Amygdala (tissue), 56 donors: Measurements from ENCODE around the gene TIRAP.

Source experiments
- DNase-seq, 56 donors: peaks; one replicate each; lab custom pipeline; 2025; lab: John Stamatoyannopoulos, UW

The TIRAP gene

DNA sequence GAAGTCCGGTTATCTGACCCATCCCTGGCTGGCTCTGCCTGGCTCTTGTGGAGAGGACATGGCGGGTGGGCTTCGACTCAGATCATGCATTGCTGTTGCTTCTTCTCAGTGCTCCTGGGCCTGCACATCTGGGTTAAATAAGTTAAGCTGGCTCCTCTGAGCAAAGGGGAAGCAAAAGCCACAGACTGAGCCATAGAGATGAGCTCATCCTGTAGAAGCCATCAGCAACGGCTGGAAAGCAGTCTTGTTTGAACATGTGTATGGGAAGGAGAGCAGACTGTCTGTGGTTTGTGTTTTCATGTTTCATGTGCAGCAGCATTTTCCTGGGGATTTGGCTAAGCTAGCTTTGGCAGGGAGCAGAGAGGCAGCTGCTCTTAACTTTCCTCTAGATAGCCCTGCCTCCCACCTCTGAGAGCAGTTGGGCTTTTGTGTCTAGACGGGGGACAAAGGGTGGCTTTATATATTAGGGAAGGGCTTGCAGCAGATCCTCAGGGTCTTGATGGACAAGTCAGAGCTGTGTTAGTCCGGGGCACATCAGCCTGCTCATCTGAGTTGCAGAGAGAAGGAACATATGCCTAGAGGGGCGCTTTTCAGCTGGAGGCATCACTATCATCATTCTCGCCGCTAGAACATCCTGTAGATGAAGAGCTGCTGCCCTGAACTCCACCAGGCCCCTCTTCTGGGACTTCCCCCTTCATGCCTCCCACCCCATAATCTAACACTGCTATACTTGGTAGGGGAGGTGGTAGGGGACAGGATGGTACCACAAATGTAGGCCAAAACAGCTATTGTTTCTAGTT, 35.9 kb downstream of the TIRAP start:
- DNase-seq: peak in 6 of 56 donors; percentile 11 to 41 (median 27)

DNA sequence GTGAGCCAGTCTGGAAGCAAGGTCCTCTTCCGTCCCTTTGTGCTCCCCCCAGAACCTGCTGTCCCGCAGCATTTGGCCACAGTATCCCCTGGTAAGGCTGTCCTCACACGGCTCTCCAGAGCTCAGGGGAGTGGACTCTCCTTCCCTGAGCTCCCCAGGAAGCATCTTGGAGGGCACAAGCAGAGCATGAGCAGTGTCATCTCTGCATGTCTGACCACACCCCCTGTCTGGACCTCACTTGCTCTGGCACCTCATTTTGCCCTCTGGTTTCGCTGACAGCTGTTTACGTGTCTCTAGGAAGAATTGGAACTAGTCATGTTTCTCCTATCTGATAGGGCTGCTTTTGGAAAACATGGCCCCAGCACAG, 36.5 kb downstream of the TIRAP start:
- DNase-seq: no peak

DNA sequence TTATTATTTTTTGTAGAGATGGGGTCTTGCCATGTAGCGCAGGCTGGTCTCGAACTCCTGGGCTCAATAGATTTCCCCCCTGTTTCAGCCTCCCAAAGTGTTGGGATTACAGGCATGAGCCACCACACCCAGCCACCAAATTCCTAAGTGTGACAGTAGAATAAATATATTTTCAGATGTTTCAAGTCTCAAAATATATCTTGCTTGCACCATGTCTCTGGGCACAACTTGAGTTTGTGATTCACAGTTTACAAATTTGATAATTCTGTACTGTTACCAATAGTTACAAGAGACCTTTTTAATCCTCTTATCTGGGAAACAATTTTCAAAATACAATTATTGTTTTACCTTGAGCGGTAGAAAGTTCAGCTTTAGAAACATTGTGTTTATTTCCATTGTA, 40.1 kb downstream of the TIRAP start:
- DNase-seq: no peak

DNA sequence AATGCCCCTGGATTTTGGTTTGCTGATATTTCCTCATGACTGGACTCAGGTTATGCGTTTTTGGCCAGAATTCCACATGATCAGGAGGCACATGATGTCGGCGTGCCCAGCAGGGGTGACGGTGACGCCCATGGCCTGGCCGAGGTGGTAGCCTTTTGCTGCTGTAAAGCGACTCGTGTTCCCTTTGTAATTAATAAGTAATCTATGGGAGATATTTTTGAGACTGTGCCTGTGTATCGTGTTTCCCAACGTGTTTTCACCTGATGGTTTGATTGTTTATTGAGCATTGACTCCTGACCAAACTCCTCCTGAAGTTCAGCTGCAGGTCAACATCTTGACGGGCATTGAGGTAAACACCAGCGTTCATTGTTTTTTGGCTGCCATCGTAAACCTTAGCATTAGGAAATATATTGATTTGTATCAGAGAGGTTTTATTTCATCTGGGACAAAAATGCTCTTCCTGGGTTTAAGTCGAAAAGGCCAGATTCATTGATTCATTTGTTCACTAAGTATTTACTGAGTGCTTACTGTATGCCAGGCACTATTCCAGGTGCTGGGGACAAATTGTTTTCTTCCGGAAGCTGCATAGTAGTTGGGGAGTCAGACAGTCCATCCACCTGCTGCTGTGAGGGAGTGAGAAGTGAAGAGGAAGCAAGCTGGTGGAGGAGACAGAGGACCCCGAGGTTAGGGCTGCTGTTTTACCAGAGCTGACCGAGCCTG, 44.5 kb downstream of the TIRAP start:
- DNase-seq: no peak

DNA sequence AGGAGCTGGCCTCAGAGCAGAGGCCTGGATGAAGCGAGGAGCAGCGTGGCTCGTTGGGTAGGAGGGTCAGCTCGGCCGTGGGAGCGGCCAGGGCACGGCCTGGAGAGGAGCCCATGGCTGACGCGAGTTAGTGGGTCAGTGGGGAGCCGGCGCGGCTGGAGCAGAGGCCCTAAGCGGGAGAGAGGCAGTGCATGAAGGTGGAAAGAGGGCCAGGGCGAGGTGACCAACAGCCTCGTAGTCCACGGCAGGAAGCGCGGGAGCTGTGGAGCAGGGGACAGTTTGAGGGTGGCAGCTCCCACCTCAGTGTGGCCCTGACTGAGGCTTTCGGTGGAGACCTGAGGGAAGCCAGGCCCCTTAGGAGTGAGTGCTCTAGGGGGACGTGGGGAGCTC, 45.1 kb downstream of the TIRAP start:
- DNase-seq: no peak

DNA sequence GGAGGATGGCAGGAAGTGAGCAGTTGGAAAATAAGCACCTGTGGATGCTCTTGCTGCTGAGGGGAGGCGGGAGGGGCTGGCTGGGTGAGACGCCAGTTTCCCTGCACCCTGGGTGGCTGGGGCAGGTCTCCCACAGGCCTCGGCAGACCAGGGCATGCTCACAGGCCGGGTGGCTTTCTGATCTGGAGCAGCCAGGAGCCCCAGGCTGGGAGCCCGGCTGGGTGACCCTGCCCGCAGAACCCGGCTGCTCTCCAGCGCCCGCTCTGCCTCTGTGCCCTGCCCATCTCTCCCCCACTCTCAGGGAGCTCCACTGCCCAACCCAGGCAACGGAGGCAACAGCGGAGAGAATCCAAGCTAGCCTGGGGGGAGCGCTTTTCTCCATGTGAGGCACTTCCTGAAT, 45.6 kb downstream of the TIRAP start:
- no peak for DNase-seq

DNA sequence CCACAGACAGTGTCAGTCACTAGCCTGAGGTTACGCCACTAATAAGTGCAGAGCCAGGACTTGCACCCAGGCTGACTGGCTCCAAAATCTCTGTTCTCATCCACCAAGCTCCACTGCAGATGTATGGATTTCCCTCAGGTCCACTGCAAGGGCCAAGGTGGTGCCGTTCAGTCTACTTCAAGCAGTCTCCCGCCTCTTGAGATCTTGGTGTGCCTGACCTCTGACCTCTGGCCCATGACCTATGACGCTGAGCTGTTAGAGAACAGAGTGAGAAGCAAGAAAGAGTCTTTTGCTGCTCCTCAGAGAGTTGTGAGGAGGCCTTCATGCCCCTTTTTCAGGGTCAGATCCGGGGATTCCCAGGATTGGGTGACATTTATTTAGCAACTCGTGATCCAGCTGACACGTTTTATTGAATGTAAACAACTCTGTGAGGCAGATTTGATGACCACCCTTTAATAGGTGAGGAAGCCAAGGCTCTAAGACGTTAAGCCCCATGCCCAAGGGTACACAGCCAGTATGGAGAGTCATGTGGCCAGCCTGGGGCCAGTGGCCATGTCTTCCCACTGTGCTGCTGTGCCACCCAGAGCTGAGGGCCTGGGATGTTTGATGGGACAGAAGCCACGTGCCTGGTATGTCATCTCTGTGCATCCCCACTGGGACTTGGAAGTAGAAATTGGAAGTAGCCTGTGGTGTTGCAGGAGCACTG, 46.2 kb downstream of the TIRAP start:
- DNase-seq: no peak

DNA sequence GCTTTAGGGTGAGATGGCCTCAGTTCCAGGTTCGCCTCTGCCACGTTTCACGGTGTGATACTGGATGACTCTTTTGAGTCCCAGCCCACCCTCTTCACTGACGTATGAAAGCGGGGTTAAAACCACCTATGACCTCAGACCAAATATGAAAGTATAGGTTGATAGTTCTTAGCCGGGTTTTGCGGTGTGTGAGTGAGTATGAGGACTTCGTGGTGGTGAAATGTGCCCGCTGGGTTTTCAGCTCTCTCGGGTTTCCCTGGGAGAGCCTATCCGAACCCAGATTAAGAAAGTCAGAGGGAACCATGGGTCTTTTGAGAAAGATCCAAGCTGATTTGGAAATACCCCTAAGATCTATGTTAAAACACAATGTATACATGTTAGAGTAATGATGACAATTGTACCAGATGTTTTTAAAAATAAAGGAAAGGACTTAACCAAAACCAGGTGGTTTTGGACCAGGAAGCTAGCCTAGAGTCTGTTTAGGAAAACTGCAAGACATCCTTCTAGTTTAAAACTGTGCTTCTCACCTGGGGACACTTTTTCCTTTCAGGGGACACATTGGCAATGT, 46.8 kb downstream of the TIRAP start:
- DNase-seq: no peak

DNA sequence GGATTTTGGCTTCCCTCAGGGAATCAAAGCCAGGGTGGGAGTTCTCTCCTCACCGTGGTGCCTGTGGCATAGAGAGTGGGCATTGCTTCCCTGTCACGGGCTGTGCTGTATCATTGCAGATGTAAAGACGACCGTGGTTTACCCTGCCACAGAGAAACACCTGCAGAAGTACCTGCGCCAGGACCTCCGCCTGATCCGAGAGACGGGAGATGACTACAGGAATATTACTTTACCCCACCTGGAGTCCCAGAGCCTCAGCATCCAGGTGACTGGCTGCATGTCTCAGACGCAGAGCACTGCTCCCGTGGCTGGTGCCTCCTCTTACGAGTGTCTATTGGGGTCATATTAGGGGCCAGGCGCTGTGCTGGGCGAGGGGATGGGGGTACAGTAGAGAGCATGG, 48.4 kb downstream of the TIRAP start:
- no peak for DNase-seq

DNA sequence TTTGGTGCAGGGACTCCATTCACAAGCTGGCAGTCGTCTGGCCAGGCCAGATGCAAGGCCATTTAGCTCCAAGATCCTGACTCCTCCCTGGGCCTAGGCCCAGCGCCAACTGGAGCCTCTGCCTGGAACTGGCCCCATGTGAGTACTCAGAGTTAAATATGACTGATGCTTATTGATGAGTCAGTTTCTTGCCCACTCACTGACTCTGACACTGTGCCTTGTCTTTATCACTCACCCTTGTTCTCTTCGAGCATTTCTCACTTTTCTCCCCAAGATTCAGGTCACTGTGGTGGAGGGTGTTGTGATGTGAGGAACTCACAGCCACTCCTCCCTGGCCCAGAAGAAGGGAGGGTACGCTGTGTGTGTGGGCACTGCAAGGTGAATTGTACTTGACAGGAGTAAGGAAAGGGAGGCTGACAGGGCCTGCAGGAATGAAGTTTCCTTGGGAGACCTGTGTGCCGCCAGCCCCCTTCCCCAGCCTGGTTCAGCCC, 49.4 kb downstream of the TIRAP start:
- DNase-seq: peak in 10 of 56 donors; percentile 12 to 40 (median 26)

DNA sequence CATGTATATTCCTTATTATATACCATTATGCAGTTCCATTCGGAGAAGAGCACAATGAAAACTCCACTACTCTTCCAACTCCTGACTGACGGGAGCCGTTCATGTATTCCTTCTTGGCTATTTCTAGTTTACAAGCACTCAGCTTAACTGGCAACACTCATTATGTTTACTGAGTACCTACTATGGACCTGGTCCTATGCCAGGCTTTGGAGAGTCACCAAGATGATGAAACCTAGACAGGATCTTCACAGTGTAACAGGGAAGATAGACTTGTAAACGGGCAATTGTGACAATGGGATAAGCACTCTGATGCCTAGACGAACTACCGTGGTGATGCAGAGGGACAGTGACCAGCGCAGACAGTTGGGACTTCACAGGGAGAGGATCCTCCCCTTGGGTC, 50.2 kb downstream of the TIRAP start:
- no peak for DNase-seq

DNA sequence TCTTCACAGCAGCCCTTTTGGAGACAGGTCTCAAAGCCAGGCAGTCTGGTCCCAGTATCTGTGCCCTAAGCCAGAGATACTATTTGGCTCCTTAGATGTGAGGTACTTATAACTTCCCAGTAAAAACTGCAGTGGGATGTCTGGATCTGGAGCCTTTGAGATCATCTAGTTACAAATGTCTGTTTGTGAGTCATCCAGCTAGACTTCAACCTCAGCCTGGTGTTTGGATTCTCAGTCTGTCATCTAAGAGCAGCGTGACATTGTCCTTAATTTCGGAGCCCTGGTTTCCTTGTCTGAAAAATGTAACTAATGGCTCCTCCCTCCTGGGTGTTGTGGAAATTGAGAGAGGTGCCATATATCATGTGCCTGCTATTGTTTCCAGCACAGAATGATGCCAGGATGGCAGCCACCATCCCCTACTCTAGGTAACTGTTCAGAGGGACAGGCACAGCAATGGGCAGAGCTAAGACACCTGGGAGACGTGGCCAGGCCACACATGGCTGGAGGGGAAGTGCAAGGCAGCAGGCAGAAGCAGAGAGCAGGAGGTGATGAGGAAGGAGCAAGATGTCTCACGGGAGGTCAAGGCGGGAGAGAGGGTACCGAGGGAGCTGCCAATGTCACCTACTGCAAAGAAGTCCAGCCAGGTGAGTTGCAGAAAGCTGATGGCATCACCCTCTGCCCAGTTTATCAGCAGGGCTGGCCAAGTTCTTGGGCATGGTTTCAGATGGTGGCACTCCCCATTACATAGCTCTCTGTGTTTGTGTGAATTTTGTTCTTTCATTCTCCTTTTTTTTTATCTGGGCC, 52.0 kb downstream of the TIRAP start:
- no peak for DNase-seq

DNA sequence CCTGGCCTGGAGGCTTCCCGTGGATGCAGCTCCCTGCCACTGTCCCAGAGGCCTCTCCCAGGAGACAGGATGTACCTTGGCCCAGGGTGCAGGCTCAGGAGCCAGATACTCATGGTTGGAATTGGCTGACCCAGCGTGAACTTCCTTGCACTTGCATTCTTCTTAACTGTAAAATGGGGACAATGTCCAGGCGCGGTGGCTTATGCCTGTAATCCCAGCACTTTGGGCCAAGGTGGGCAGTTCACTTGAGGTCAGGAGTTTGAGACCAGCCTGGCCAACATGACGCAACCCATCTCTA, 52.5 kb downstream of the TIRAP start:
- no peak for DNase-seq

DNA sequence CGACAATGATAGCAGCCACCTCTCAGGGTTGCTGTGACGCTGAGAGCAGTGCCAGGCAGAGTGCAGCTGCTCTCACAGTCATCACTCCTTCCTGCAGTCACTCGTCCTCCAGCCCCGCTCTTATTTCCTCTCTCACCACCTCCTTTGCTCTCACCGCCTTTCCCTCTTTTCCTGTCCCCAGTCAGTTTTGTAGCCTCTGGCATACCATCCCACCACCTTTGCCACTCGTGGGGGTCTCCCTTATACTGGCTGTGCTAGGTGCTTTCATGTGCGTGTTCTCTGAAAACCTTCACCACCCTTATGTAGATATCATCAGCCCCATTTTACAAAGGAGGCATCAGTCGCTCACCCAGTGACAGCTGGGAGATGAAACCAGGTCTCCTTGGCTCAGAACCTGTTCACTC, 53.2 kb downstream of the TIRAP start:
- no peak for DNase-seq

DNA sequence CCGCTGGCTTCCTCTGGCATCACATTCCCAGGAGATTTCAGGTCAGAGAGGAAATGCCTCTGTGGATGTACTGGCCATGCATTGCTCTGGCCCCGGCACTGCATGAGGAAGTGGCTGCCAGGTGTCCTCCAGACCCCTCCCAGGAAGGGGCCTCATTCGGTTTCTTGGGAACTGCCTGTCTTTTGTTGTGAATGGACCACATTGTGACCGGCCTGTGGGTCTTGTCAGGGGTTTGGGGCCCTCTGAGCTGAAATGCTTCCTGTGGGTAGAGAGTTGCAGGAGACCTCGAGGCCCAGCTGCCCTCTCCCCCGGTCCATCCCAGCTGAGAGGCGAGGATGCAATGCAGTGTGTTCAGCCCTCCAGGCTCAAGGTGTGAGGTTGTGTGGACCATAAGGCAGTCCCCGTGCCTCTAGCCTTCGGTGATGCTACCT, 53.8 kb downstream of the TIRAP start:
- no peak for DNase-seq

DNA sequence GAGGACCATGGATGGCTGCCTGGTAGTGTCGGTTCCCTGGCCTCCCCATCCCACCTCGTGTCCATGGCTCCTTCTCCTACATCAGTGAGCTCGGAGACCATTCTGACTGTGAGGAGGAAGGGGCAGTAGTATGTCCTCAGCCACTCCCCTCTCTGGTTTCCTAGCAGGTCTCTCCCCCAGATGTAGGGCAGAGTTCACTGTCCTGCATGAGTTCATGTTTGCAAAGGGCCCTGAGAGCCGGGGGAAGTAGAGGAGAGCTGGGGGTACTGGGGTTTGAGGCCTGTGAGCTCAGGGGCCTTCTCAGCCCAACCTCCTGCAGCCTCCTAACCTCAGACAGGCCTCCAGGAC, 54.2 kb downstream of the TIRAP start:
- no peak for DNase-seq

DNA sequence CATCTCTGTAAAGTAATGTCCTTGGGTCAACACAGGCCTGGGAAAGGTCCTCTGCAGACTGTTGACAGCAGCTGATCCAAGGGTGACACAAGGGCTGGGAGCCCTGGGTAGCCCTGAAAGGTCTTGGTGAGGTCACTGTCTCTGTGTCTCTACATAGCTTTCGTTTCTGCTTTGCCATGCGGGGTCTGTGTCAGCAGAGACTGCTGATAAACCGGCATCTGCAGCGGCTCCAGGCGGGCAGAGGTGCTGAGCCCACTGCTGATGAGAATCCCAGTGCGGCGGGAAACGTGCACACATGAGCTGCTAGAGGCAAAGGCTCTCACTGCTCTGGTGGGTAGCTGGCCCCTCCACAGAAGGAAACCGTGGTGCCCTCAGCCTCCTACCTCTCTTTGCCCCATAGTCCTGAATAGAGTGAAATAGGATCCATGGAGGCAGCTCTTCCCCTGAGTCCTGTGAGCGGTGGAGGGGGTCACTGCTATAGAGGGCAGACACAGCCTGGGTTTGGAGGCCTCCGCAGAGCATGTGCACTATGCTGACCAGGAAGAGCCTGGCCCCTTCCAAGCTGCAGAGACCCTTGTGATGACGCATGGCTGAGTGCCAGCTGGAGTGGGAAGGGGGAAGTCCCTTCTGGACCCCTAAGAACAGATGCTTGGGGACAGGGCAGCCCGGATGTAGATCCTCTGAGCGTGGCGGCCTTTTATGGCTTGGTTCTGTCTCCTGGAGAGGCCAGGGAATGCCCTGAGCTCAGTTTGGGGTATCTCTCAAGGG, 54.8 kb downstream of the TIRAP start:
- no peak for DNase-seq

DNA sequence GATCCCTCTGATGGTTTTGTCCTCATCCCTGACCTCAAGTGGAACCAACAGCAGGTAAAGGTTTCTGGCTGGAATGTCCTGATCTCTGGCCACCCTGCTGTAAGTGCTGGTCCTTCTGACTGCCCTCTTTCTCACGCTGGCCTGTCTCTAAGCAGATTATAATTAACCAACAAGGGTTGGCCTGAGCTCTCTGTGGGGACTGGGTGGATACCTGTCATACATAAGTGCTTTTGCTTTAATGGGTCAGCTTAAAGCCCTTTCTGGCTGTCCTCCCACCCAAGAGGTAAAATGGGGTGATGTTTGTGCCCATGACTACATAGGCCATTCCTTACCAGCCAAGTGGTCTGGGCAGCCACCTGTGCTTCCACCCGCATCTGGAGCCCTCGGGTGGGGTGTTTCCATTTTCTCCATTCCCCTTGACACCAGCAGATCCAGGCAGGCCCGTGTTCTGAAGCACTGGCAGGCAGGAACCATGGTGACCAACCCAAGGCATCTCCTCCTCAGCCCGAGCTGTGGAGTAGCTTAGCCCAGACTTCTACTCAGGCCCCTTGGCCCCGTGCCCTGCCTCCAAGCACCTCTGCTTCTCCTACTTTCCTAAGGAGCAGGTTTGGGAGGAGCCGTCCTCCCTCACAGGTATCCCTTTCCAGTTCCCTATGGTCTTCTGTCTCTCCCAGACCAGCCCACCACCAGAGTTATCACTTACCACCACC, 55.6 kb downstream of the TIRAP start:
- no peak for DNase-seq
